ENCODE results near the gene PTPN13. TPM values are rescaled to one million over a fixed set of nuclear protein-coding genes. Genes with fewer than 3 reads are reported as not detected.

Gene PTPN13
- total RNA-seq, 1 donor from 2014 or later, result 66.3 TPM

GRCh38 chr4:86586626-86587380 is 7.3 kb upstream of the PTPN13 start:
- Histone ChIP-seq H3K4me1 (peaks cover 7% of the 10 kb centered on the region), H3K36me3 (no peaks in the 10 kb centered on the region), H3K9me3 (no peaks in the 10 kb centered on the region), H3K27ac (peak overlapping the region; percentile 58), H3K4me3 (no peak overlapping the region), H3K27me3 (no peaks in the 10 kb centered on the region)
- intact Hi-C loops (cut with DNase I), result no loop called here
- DNase-seq (ENCODE audit: extremely low spot score in 2 of 2), result no peak
- TF ChIP-seq POLR2AphosphoS5 (IDR thresholded peaks at IDR 0.05; ENCODE audit: insufficient read depth in 1 of 2, low read depth in 1 of 2) (no peak), POLR2A (IDR thresholded peaks at IDR 0.05) (no peak), CTCF (IDR thresholded peaks at IDR 0.05) (no peak)

DNA sequence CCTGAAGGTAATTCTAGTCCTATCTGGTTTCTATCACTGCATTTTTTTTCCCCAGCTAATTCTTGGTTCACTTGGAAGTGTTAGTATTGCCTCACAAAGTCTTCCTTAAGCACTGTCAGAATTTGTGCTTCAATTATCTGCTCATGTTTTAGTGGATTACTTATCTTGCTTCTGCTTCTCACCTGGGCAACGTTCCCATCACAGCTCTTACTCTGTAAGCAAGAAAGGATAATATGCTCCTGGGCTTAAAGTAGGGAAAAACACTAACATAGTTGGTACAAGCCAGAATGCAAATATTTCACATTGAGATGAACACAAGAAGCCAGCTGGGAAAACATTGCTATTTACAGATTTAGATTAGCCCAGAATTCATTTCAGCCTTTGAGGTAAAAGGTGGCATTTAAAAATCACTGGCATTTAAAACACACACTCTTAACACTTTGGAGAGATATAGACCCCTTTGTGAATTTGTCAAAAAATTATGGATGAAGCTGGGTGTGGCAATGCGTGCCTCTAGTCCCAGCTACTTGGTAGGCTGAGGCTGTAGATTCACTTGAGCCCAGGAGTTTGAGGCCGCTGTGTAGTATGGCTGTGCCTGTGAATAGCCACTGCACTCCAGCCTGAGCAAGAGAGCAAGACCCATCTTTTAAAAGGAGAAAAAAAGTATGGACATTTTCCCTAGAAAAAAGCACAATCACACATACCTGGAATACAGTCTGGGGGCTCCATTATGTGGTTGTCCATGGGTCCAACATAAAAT is 6.6 kb upstream of the PTPN13 start:
- Histone ChIP-seq H3K27me3 (no peaks in the 10 kb centered on the region), H3K4me3 (no peak overlapping the region), H3K27ac (peak overlapping the region; percentile 58), H3K4me1 (peaks cover 11% of the 10 kb centered on the region), H3K9me3 (no peaks in the 10 kb centered on the region), H3K36me3 (no peaks in the 10 kb centered on the region)
- intact Hi-C loops (cut with DNase I), result no loop called here
- peak in 1 of 2 donors; percentile 29 for TF ChIP-seq POLR2AphosphoS5 (IDR thresholded peaks at IDR 0.05; ENCODE audit: insufficient read depth in 1 of 2, low read depth in 1 of 2)
- TF ChIP-seq CTCF (IDR thresholded peaks at IDR 0.05), result no peak
- no peak for DNase-seq (ENCODE audit: extremely low spot score in 2 of 2)

DNA sequence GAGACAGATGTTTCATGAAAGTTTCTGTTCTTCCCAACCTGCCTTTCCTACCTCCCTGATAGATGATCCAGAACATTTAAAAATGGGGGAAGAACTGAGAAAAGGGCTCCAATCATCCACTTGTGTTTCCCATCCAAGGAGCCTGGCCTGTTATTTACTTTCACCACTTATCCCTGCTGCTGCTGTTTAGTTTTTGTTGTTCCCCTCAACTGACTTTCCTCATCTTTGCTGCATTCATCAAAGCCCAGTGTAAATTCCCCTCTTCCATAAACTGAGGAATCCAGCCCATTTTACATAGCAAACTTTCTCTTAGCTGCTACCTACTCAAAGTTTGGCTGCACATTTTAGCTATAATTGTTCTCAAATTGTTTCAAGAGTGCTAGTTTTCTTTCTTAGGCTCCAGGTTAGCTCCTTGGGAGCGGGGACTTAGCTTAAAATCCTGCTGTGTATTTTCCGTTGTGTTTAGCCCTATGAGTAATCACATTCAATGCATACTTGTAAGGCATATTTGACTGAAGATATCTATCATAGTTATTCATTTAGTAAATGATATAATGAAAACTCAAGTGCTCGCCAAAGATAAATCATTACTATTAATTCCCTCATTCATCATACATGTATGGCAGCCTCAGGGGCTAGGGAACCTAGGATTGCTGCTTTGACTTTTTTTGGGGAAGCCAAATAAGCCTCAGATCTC is 1.4 kb upstream of the PTPN13 start:
- no peak for TF ChIP-seq CTCF (IDR thresholded peaks at IDR 0.05)
- no peak for TF ChIP-seq POLR2AphosphoS5 (IDR thresholded peaks at IDR 0.05; ENCODE audit: insufficient read depth in 1 of 2, low read depth in 1 of 2)
- no peak for TF ChIP-seq POLR2A (IDR thresholded peaks at IDR 0.05)
- H3K4me1 ChIP-seq, result peaks cover 26% of the 10 kb centered on the region
- no peaks in the 10 kb centered on the region for H3K36me3 ChIP-seq
- no peaks in the 10 kb centered on the region for H3K27me3 ChIP-seq
- no peaks in the 10 kb centered on the region for H3K9me3 ChIP-seq
- peak overlapping the region in 1 of 2 donors; percentile 92 for H3K4me3 ChIP-seq
- DNase-seq (ENCODE audit: extremely low spot score in 2 of 2), result no peak
- intact Hi-C loops (cut with DNase I), result loop anchor here (10.0 kb wide), 2 partner anchors 302 to 632 kb away; partner anchors contain the start of genes C4orf36 and KLHL8
- H3K27ac ChIP-seq, result peak overlapping the region; percentile 98

- Histone ChIP-seq H3K36me3 (no peaks in the 10 kb centered on the region), H3K27me3 (no peaks in the 10 kb centered on the region), H3K4me3 (peak overlapping the region; percentile 65 to 92), H3K9me3 (no peaks in the 10 kb centered on the region), H3K27ac (peak overlapping the region; percentile 98), H3K4me1 (peaks cover 47% of the 10 kb centered on the region)
- DNase-seq (ENCODE audit: extremely low spot score in 2 of 2), result peak in 1 of 2 donors; percentile 90
- intact Hi-C loops (cut with DNase I), result loop anchor here (10.0 kb wide), 2 partner anchors 300 to 630 kb away; partner anchors contain the start of genes C4orf36 and KLHL8
- TF ChIP-seq POLR2A (IDR thresholded peaks at IDR 0.05) (no peak), POLR2AphosphoS5 (IDR thresholded peaks at IDR 0.05; ENCODE audit: insufficient read depth in 1 of 2, low read depth in 1 of 2) (no peak), CTCF (IDR thresholded peaks at IDR 0.05) (no peak)
Observed at GRCh38 chr4:86594559-86595425, 677 bp downstream of the PTPN13 start.
